GM12878 (cell line): ENCODE results near the gene METAP1. TPM values are rescaled to one million over a fixed set of nuclear protein-coding genes. Genes with fewer than 3 reads are reported as not detected.

ENCODE experiments used
- ATAC-seq: fragments of 200-7000 bp; cut with Tn5 transposase; 3 replicates; pipeline ENCODE4 v1.9.1; 2020; ENCODE audit warnings: mild to moderate bottlenecking, moderate library complexity
- BruUV-seq: library from RNA; stranded (reverse); fragments of 400-500 nt; replicated peaks from 2 replicates; lab custom pipeline; 2021; lab: Mats Ljungman, UMichigan
- CTCF ChIA-PET: fragments of 300-600 bp; sonication (Branson Sonifier 250); formaldehyde crosslinking; extraction: SDS; loops from one replicate; lab custom pipeline; 2021; ENCODE audit warnings: inconsistent platforms; lab: Yijun Ruan, JAX
- POLR2A ChIA-PET: fragments of 350-600 bp; formaldehyde crosslinking; extraction: SDS; loops from one replicate; lab custom pipeline; 2021; ENCODE audit warnings: inconsistent platforms; lab: Charles Lee
- RAD21 ChIA-PET: fragments of 300-600 bp; sonication (Branson Sonifier 250); formaldehyde crosslinking; loops from one replicate; lab custom pipeline; 2023; ENCODE audit warnings: antibody characterized with exemption; ENCODE audit not compliant: unreplicated experiment; lab: Charles Lee
- SMC1A ChIA-PET: fragments of 300-600 bp; sonication (Branson Sonifier 250); formaldehyde crosslinking; loops from one replicate; lab custom pipeline; 2023; ENCODE audit not compliant: unreplicated experiment, uncharacterized antibody; lab: Charles Lee
- DNase-seq: peaks from one replicate; pipeline ENCODE4 v3.0.0-alpha.2; 2011; ENCODE audit warnings: low read depth, low spot score
- FAIRE-seq: peaks from 3 replicates; lab custom pipeline; 2011; peaks lifted over from hg19 to GRCh38; lab: Jason Lieb, UNC
- H2AFZ ChIP-seq: 2 replicates; pipeline ENCODE4 v1.6.0; 2011; ENCODE audit warnings: low read depth, low read length, control low read depth; ENCODE audit not compliant: control insufficient read depth
- H3K27ac ChIP-seq: 2 replicates; pipeline ENCODE4 v1.5.1; 2011; ENCODE audit warnings: control low read depth; ENCODE audit not compliant: control insufficient read depth, insufficient read depth
- H3K27me3 ChIP-seq, 2 experiments: replicated peaks in 1 of 2; 2 replicates each; pipeline versions ENCODE4 v1.6.0 to v1.6.1; 2011; ENCODE audit warnings: low read length in 1 of 2; ENCODE audit not compliant: control insufficient read depth in 2 of 2, insufficient read depth in 2 of 2
- H3K36me3 ChIP-seq, 2 experiments: 2 replicates each; pipeline ENCODE4 v1.5.1; 2011; ENCODE audit warnings: low read length in 1 of 2; ENCODE audit not compliant: control insufficient read depth in 2 of 2, insufficient read depth in 2 of 2
- H3K4me1 ChIP-seq: 2 replicates; pipeline ENCODE4 v1.6.1; 2011; ENCODE audit warnings: mild to moderate bottlenecking, low read length, moderate library complexity, mixed read lengths; ENCODE audit not compliant: control insufficient read depth, insufficient read depth
- H3K4me2 ChIP-seq: 2 replicates; pipeline ENCODE4 v1.6.0; 2011; ENCODE audit warnings: control low read depth; ENCODE audit not compliant: control insufficient read depth, insufficient read depth
- H3K4me3 ChIP-seq: fragments of 200-600 bp; sonication (generic); 2 replicates; pipeline ENCODE4 v1.5.1; 2016
- H3K79me2 ChIP-seq: 2 replicates; pipeline ENCODE4 v1.6.0; 2011; ENCODE audit warnings: low read length; ENCODE audit not compliant: control insufficient read depth, insufficient read depth
- H3K9ac ChIP-seq: 2 replicates; pipeline ENCODE4 v1.8.0; 2011; ENCODE audit warnings: low read length, control low read depth, mixed read lengths; ENCODE audit not compliant: control insufficient read depth, insufficient read depth
- H3K9me3 ChIP-seq: replicated peaks from 3 replicates; pipeline ENCODE4 v1.5.1; 2011; ENCODE audit warnings: mild to moderate bottlenecking, low read length; ENCODE audit not compliant: control insufficient read depth, insufficient read depth
- H4K20me1 ChIP-seq: 2 replicates; pipeline ENCODE4 v1.6.0; 2011; ENCODE audit not compliant: control insufficient read depth, insufficient read depth
- BRCA1 ChIP-seq: IDR thresholded peaks from 2 replicates; pipeline ENCODE4 v1.6.1; 2011; ENCODE audit warnings: low read depth, low read length, improper control_type of control experiment
- E2F4 ChIP-seq: IDR thresholded peaks from 2 replicates; pipeline ENCODE4 v1.6.1; 2012; ENCODE audit warnings: low read depth, low read length, improper control_type of control experiment
- ESRRA ChIP-seq: IDR thresholded peaks from 2 replicates; pipeline ENCODE4 v1.6.1; 2012; ENCODE audit warnings: mild to moderate bottlenecking, low read length, improper control_type of control experiment
- SUZ12 ChIP-seq: fragments of 200-600 bp; sonication (generic); IDR thresholded peaks from one replicate; pipeline ENCODE4 v1.6.1; 2018; ENCODE audit warnings: antibody characterized with exemption, mild to moderate bottlenecking; ENCODE audit not compliant: unreplicated experiment
- TCF3 ChIP-seq: IDR thresholded peaks from 2 replicates; pipeline ENCODE4 v1.6.1; 2012; ENCODE audit warnings: low read depth, mild to moderate bottlenecking, low read length, borderline replicate concordance; ENCODE audit not compliant: insufficient read depth
- ZBTB4 ChIP-seq: fragments of 450-650 bp; formaldehyde crosslinking; IDR thresholded peaks from 2 replicates; pipeline ENCODE4 v1.4.0; 2022; ENCODE audit warnings: mild to moderate bottlenecking, moderate library complexity
- whole genome bisulfite sequencing: methylation state at CpG from one replicate; pipeline ENCODE4 v1.1.6; 2016; ENCODE audit warnings: low lambda C conversion rate; ENCODE audit not compliant: insufficient replicate concordance, insufficient coverage; ENCODE audit errors: missing lambda C conversion rate; 5-methylcytosine and 5-hydroxymethylcytosine counted together
- in situ Hi-C: fragments of 300-500 bp; cut with MboI; formaldehyde crosslinking; loops from 9 replicates; pipeline ENCODE4 v1.14.3; 2018; ENCODE audit warnings: mixed read lengths
- intact Hi-C: fragments of 100-400 bp; cut with micrococcal nuclease; formaldehyde crosslinking; loops from one replicate; pipeline ENCODE4 v1.14.2; 2022; ENCODE audit not compliant: unreplicated experiment
- polyA plus RNA-seq, 11 experiments: library from polyadenylated mRNA; depleted of rRNA in 4 of 11; unstranded in 6 of 11; stranded (reverse) in 5 of 11; fragments of >200 nt; fragmentation: Nextera tagmentation in 4 of 11; fragmentation: Illumina TruSeq in 1 of 11; extraction: Ambion mirVana in 4 of 11; extraction: Trizol in 1 of 11; gene quantifications; 1 replicate in 1 of 11; 2 replicates in 10 of 11; pipeline versions ENCODE4 v1.2.1 to v1.2.3, GENCODE V29; 2011 to 2016; ENCODE audit warnings: inconsistent platforms in 2 of 11, missing spikeins in 2 of 11, low read depth in 1 of 11
- total RNA-seq, 4 experiments: library from RNA; depleted of rRNA in 3 of 4; stranded (reverse); fragments of >200 nt in 3 of 4; fragmentation: Illumina TruSeq in 1 of 4; extraction: Trizol in 1 of 4; gene quantifications; 2 replicates each; pipeline versions ENCODE4 v1.2.1 to v1.2.3, GENCODE V29; 2013 to 2021

METAP1 gene
- total and polyA plus RNA-seq, 10 of the 15 experiments (the other 5 are each of a cell fraction or from before 2014, with no cell fraction given), result 22.7 to 71.4 (median 45.1) TPM

GRCh38 chr4:99013402-99013843 is 17.9 kb downstream of the METAP1 start:
- H3K4me2 ChIP-seq, result no peak overlapping the region
- H3K27me3 ChIP-seq, result no peaks in the 10 kb centered on the region
- no peak overlapping the region for H3K4me3 ChIP-seq
- BruUV-seq, result no TSS peak
- in situ Hi-C loops (no loop called here), intact Hi-C loops (no loop called here)
- SMC1A ChIA-PET, result no interaction called here
- RAD21 ChIA-PET, result no interaction called here
- POLR2A ChIA-PET, result no interaction called here
- H3K9ac ChIP-seq, result no peak overlapping the region
- FAIRE-seq (no peak), ATAC-seq (no peak), DNase-seq (no peak)
- CTCF ChIA-PET, result no interaction called here
- no peaks in the 10 kb centered on the region for H3K4me1 ChIP-seq
- H2AFZ ChIP-seq, result no peak overlapping the region
- H4K20me1 ChIP-seq, result no peaks in the 10 kb centered on the region
- H3K79me2 ChIP-seq, result peaks cover 27% of the 10 kb centered on the region
- 92% methylated on average over 4 of the region's 4 CpGs for WGBS
- TF ChIP-seq ZBTB4 (no peak), ESRRA (no peak), E2F4 (no peak), SUZ12 (no peak), TCF3 (no peak), BRCA1 (no peak)
- H3K27ac ChIP-seq, result no peak overlapping the region
- peaks cover 10% of the 10 kb centered on the region; the same call in 2 of the 3 replicates for H3K9me3 ChIP-seq
- peaks cover 0 to 4% of the 10 kb centered on the region in 2 experiments; a peak in 1 of 4 replicates for H3K36me3 ChIP-seq
